Erythroblast (primary cell): ENCODE measurements around the gene GGT6.

ENCODE experiments used
- GATA1 ChIP-seq: IDR thresholded peaks from 2 replicates; pipeline ENCODE4 v1.6.1; 2011; ENCODE audit warnings: low read depth, mild to moderate bottlenecking, control low read depth, low read length, moderate library complexity
- POLR2A ChIP-seq: IDR thresholded peaks from 2 replicates; pipeline ENCODE4 v1.6.1; 2011; ENCODE audit warnings: mild to moderate bottlenecking, low read length

DNA sequence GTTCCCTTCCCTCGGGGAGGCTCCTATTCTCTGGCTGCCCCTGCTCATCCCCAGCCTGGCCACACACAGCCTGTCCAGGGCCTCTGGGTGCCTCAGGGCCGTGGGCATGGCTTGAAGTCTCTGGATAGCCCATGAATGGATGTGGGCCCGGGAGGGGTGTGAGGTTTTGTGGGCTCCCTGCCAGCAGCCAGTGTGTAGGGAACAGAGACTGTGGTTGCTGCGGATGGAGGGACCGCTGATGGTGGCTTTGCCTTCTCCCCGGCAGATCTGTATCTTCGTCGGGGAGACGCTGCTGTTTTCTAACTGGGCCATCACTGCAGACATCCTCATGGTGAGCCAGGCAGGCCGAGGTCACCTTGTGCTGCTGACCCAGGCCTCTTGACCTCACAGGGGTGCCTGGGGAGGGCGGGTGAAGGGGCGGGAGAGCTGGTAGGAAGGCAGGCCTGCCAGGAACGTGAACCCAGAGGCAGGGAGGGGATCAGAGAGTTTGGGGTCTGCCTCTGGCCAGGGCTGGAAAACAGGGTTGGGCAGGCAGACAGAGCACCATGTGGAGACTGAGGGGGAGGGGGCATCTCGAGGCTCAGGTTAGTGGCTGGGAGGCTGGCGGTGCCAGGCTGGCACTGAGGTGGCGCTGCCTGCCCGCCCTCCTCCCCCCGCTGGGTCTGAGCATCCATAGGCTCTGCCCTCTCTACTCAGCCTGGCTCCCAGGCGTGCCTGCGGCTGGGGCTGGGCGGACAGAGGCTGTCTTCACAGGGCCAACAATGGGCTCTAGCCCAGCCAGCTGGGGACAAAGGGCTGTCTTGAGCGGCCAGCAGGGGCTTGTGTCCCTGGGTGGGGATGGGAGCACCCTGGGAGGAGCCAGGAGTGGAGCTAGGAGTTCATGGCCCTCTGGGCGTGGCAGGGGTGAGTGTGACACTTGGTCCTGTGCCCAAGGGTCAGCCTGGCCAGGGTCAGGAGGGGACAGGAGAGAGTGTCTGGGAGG is 26.6 kb downstream of the GGT6 start:
- no peak for TF ChIP-seq POLR2A
- TF ChIP-seq GATA1: no peak
